H54 (cell line): ENCODE measurements around the gene SRP72.

Source experiments
- DNase-seq: peaks from one replicate; pipeline ENCODE4 v3.0.0; 2011; ENCODE audit warnings: low spot score, mixed read lengths; ENCODE audit not compliant: insufficient read length
- FAIRE-seq: peaks from 3 replicates; lab custom pipeline; 2011; peaks lifted over from hg19 to GRCh38; lab: Jason Lieb, UNC
- POLR2A ChIP-seq: IDR thresholded peaks from 2 replicates; pipeline ENCODE4 v1.6.1; 2011; ENCODE audit warnings: low read depth, mild to moderate bottlenecking, low read length

SRP72 gene

GRCh38 chr4:56551516-56551915, 84.1 kb downstream of the SRP72 start:
- no peak for FAIRE-seq
- DNase-seq: no peak
- TF ChIP-seq POLR2A: no peak

DNA sequence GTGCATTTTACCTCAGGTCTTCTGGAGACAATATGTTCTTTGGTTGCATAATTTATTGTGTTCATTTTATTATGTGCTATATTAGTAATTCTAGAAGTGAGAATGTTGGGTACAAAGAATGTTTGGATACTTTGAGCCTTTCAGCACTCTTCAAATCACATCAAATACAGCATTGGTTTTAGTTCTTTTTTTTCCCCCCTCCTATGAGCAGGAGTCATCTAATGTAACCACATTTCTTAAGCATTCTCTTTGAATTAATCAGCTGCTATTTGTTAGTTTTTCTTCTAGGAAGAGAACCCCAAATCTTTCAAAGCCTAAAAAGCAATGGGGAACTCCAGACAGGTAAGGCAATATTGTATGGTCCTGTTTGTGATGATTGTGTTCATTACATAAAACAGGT, 84.9 kb downstream of the SRP72 start:
- TF ChIP-seq POLR2A: no peak
- FAIRE-seq (no peak), DNase-seq (no peak)
